H1 (cell line): ENCODE data around the gene PCDHGA3. TPM values are rescaled to one million over a fixed set of nuclear protein-coding genes. Genes with fewer than 3 reads are reported as not detected.

Experiments
- ASH2L ChIP-seq: fragments of 200-600, 300-600 bp; sonication (generic); IDR thresholded peaks from one replicate; pipeline ENCODE4 v1.7.1; 2017; ENCODE audit warnings: low read length
- CHD1 ChIP-seq: IDR thresholded peaks from 2 replicates; pipeline ENCODE4 v1.6.1; 2012; ENCODE audit warnings: low read depth, low read length, improper control_type of control experiment
- HDAC6 ChIP-seq: IDR thresholded peaks from one replicate; pipeline ENCODE4 v1.7.1; 2012; ENCODE audit warnings: low read depth, mild to moderate bottlenecking, inconsistent platforms, low read length, moderate library complexity
- MAFK ChIP-seq: IDR thresholded peaks from 2 replicates; pipeline ENCODE4 v1.6.1; 2012; ENCODE audit warnings: low read depth, mild to moderate bottlenecking, improper control_type of control experiment, low read length
- PHF8 ChIP-seq: fragments of 200-600 bp; sonication (generic); conservative IDR thresholded peaks from 2 replicates; pipeline ENCODE4 v1.7.1; 2012; ENCODE audit warnings: low read depth, mild to moderate bottlenecking, inconsistent platforms, low read length, moderate library complexity
- RBBP5 ChIP-seq: IDR thresholded peaks from 2 replicates; pipeline ENCODE4 v1.7.1; 2012; ENCODE audit warnings: low read depth, mild to moderate bottlenecking, inconsistent platforms, low read length, moderate library complexity, borderline replicate concordance
- RXRA ChIP-seq: IDR thresholded peaks from 2 replicates; pipeline ENCODE4 v1.6.1; 2011; ENCODE audit warnings: low read depth, mild to moderate bottlenecking, low read length, moderate library complexity; ENCODE audit not compliant: insufficient read depth
- SIN3A ChIP-seq, 2 experiments: IDR thresholded peaks in 1 of 2; conservative IDR thresholded peaks in 1 of 2; 2 replicates each; pipeline ENCODE4 v1.6.1; 2011 to 2012; ENCODE audit warnings: low read length in 2 of 2, improper control_type of control experiment in 1 of 2, low read depth in 1 of 2, mild to moderate bottlenecking in 1 of 2
- TCF12 ChIP-seq: IDR thresholded peaks from 2 replicates; pipeline ENCODE4 v1.6.1; 2011; ENCODE audit warnings: low read depth, mild to moderate bottlenecking, low read length
- polyA plus RNA-seq, 7 experiments: library from polyadenylated mRNA; depleted of rRNA in 3 of 7; stranded (reverse) in 5 of 7; unstranded in 2 of 7; fragments of >200 nt in 5 of 7; fragments of 200-250 nt in 2 of 7; gene quantifications; 1 replicate in 5 of 7; 2 replicates in 1 of 7; 4 replicates in 1 of 7; pipeline versions ENCODE4 v1.2.1 to v1.2.3, GENCODE V29; 2011 to 2013; ENCODE audit warnings: missing spikeins in 2 of 7, mixed read lengths in 2 of 7
- total RNA-seq: library from RNA; stranded (reverse); fragmentation: NEBNext Ultra II Directional; extraction: Animal tissue kit (Norgen Biotek cat#: 25700); gene quantifications from 2 replicates; pipeline ENCODE4 v1.2.1, GENCODE V29; 2021
- TF ChIP-seq, protein P1 (sequence below): fragments of 300-600 bp; sonication (generic); IDR thresholded peaks from 2 replicates; pipeline ENCODE4 v1.7.1; 2012; ENCODE audit warnings: low read length, moderate library complexity, mild to moderate bottlenecking, inconsistent platforms; ENCODE audit not compliant: insufficient replicate concordance

The PCDHGA3 gene
- total and polyA plus RNA-seq, 2 of the 8 experiments (the other 6 are each of a cell fraction or from before 2014, with no cell fraction given): 0.15 to 0.39 TPM

GRCh38 chr5:141303756-141304155, 39.9 kb upstream of the PCDHGA3 start, which contains the start of gene SLC25A2 (continued):
- TF ChIP-seq, protein P1, sequence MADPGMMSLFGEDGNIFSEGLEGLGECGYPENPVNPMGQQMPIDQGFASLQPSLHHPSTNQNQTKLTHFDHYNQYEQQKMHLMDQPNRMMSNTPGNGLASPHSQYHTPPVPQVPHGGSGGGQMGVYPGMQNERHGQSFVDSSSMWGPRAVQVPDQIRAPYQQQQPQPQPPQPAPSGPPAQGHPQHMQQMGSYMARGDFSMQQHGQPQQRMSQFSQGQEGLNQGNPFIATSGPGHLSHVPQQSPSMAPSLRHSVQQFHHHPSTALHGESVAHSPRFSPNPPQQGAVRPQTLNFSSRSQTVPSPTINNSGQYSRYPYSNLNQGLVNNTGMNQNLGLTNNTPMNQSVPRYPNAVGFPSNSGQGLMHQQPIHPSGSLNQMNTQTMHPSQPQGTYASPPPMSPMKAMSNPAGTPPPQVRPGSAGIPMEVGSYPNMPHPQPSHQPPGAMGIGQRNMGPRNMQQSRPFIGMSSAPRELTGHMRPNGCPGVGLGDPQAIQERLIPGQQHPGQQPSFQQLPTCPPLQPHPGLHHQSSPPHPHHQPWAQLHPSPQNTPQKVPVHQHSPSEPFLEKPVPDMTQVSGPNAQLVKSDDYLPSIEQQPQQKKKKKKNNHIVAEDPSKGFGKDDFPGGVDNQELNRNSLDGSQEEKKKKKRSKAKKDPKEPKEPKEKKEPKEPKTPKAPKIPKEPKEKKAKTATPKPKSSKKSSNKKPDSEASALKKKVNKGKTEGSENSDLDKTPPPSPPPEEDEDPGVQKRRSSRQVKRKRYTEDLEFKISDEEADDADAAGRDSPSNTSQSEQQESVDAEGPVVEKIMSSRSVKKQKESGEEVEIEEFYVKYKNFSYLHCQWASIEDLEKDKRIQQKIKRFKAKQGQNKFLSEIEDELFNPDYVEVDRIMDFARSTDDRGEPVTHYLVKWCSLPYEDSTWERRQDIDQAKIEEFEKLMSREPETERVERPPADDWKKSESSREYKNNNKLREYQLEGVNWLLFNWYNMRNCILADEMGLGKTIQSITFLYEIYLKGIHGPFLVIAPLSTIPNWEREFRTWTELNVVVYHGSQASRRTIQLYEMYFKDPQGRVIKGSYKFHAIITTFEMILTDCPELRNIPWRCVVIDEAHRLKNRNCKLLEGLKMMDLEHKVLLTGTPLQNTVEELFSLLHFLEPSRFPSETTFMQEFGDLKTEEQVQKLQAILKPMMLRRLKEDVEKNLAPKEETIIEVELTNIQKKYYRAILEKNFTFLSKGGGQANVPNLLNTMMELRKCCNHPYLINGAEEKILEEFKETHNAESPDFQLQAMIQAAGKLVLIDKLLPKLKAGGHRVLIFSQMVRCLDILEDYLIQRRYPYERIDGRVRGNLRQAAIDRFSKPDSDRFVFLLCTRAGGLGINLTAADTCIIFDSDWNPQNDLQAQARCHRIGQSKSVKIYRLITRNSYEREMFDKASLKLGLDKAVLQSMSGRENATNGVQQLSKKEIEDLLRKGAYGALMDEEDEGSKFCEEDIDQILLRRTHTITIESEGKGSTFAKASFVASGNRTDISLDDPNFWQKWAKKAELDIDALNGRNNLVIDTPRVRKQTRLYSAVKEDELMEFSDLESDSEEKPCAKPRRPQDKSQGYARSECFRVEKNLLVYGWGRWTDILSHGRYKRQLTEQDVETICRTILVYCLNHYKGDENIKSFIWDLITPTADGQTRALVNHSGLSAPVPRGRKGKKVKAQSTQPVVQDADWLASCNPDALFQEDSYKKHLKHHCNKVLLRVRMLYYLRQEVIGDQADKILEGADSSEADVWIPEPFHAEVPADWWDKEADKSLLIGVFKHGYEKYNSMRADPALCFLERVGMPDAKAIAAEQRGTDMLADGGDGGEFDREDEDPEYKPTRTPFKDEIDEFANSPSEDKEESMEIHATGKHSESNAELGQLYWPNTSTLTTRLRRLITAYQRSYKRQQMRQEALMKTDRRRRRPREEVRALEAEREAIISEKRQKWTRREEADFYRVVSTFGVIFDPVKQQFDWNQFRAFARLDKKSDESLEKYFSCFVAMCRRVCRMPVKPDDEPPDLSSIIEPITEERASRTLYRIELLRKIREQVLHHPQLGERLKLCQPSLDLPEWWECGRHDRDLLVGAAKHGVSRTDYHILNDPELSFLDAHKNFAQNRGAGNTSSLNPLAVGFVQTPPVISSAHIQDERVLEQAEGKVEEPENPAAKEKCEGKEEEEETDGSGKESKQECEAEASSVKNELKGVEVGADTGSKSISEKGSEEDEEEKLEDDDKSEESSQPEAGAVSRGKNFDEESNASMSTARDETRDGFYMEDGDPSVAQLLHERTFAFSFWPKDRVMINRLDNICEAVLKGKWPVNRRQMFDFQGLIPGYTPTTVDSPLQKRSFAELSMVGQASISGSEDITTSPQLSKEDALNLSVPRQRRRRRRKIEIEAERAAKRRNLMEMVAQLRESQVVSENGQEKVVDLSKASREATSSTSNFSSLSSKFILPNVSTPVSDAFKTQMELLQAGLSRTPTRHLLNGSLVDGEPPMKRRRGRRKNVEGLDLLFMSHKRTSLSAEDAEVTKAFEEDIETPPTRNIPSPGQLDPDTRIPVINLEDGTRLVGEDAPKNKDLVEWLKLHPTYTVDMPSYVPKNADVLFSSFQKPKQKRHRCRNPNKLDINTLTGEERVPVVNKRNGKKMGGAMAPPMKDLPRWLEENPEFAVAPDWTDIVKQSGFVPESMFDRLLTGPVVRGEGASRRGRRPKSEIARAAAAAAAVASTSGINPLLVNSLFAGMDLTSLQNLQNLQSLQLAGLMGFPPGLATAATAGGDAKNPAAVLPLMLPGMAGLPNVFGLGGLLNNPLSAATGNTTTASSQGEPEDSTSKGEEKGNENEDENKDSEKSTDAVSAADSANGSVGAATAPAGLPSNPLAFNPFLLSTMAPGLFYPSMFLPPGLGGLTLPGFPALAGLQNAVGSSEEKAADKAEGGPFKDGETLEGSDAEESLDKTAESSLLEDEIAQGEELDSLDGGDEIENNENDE: no peak
- TF ChIP-seq HDAC6 (no peak), SIN3A (conservative IDR thresholded peaks at IDR 0.05 in 1 of 2, IDR thresholded peaks at IDR 0.05 in 1 of 2; ENCODE audit: low read depth in 1 of 2, low read length in 2 of 2) (no peak), RBBP5 (no peak), PHF8 (no peak), RXRA (no peak), TCF12 (no peak), MAFK (no peak), CHD1 (no peak), ASH2L (no peak)
